ENCODE results near the gene PRDX2. TPM values are rescaled to one million over a fixed set of nuclear protein-coding genes. Genes with fewer than 3 reads are reported as not detected.

Gene PRDX2
- total RNA-seq, 1 experiment from 2014 or later: 406 TPM

DNA sequence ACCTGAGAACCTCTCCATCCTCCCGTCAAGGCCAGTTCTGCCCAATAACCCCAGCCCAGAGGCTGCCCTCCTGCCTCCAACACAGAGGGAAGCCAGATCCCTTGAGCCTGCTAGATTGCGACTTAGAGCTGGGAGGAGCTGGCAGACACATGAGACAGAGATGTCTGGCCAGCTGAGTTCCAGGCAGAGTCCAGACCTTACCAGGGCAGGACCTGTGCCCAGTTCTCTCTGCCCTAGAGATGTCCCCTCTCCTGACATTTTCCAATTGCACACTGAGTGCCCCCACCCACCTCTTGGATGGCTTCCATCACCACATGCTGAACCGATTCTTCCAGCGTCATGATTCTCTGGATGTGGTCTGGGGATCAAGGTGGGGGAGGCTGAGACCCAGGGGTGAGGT is 29.3 kb downstream of the PRDX2 start:
- Histone ChIP-seq H3K9me3 (ENCODE audit: low read depth, low read length, poor library complexity, severe bottlenecking) (no peaks in the 10 kb centered on the region), H3K27me3 (replicated peaks; ENCODE audit: insufficient read depth, low read depth, low read length, poor library complexity) (no peaks in the 10 kb centered on the region), H3K27ac (ENCODE audit: low read depth, low read length, poor library complexity, severe bottlenecking) (no peak overlapping the region), H3K4me3 (ENCODE audit: low read depth, low read length, poor library complexity, severe bottlenecking) (no peak overlapping the region), H3K4me1 (ENCODE audit: insufficient read depth, low read length, poor library complexity, severe bottlenecking) (no peaks in the 10 kb centered on the region), H3K36me3 (ENCODE audit: insufficient read depth, low read length, poor library complexity, severe bottlenecking) (no peaks in the 10 kb centered on the region)
- BruUV-seq (replicated peaks): no TSS peak
- ChIA-PET CTCF (no interaction called here), POLR2A (ENCODE audit: low non-redundant PET) (interaction anchor here (0.6 kb wide), 1 partner anchor 85 kb away, joined by 3 read pairs; no protein-coding TSS in a partner anchor)
- no peak for DNase-seq (ENCODE audit: low spot score)
- TF ChIP-seq EZH2 (IDR thresholded peaks at IDR 0.05; ENCODE audit: borderline replicate concordance, low read depth, low read length, poor library complexity, severe bottlenecking): no peak
- TF ChIP-seq, protein P1, sequence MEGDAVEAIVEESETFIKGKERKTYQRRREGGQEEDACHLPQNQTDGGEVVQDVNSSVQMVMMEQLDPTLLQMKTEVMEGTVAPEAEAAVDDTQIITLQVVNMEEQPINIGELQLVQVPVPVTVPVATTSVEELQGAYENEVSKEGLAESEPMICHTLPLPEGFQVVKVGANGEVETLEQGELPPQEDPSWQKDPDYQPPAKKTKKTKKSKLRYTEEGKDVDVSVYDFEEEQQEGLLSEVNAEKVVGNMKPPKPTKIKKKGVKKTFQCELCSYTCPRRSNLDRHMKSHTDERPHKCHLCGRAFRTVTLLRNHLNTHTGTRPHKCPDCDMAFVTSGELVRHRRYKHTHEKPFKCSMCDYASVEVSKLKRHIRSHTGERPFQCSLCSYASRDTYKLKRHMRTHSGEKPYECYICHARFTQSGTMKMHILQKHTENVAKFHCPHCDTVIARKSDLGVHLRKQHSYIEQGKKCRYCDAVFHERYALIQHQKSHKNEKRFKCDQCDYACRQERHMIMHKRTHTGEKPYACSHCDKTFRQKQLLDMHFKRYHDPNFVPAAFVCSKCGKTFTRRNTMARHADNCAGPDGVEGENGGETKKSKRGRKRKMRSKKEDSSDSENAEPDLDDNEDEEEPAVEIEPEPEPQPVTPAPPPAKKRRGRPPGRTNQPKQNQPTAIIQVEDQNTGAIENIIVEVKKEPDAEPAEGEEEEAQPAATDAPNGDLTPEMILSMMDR (conservative IDR thresholded peaks at IDR 0.05; ENCODE audit: low read depth, low read length): no peak
- intact Hi-C loops (cut with micrococcal nuclease; ENCODE audit: unreplicated experiment): no loop called here

DNA sequence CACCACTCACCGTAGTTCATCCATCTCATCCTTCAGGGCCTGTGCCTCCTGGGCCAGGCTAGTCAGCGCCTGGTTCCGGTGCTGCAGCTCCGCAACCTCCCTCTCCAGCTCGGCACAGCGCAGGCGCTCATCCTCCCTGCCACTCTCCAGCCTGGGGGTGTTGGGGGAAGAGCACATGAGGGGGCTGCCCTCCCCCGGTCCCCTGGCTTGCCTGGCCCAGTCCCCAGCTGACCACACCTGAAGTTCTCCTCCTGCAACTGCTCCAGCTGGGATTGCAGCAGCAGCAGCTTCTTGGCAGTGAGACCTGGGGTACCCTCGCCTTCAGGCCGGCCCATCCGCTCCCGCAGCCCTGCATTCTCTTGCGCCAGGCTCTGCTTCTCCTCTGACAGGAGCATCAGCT is 30.7 kb downstream of the PRDX2 start:
- H3K27ac ChIP-seq (ENCODE audit: low read depth, low read length, poor library complexity, severe bottlenecking): no peak overlapping the region
- no peaks in the 10 kb centered on the region for H3K4me1 ChIP-seq (ENCODE audit: insufficient read depth, low read length, poor library complexity, severe bottlenecking)
- no peaks in the 10 kb centered on the region for H3K9me3 ChIP-seq (ENCODE audit: low read depth, low read length, poor library complexity, severe bottlenecking)
- ChIA-PET POLR2A (ENCODE audit: low non-redundant PET) (no interaction called here), CTCF (no interaction called here)
- no peak for DNase-seq (ENCODE audit: low spot score)
- no peaks in the 10 kb centered on the region for H3K27me3 ChIP-seq (replicated peaks; ENCODE audit: insufficient read depth, low read depth, low read length, poor library complexity)
- H3K4me3 ChIP-seq (ENCODE audit: low read depth, low read length, poor library complexity, severe bottlenecking): no peak overlapping the region
- no TSS peak for BruUV-seq (replicated peaks)
- intact Hi-C loops (cut with micrococcal nuclease; ENCODE audit: unreplicated experiment): no loop called here
- H3K36me3 ChIP-seq (ENCODE audit: insufficient read depth, low read length, poor library complexity, severe bottlenecking): no peaks in the 10 kb centered on the region
- TF ChIP-seq, protein P1 (conservative IDR thresholded peaks at IDR 0.05; ENCODE audit: low read depth, low read length): no peak
- TF ChIP-seq EZH2 (IDR thresholded peaks at IDR 0.05; ENCODE audit: borderline replicate concordance, low read depth, low read length, poor library complexity, severe bottlenecking): no peak

DNA sequence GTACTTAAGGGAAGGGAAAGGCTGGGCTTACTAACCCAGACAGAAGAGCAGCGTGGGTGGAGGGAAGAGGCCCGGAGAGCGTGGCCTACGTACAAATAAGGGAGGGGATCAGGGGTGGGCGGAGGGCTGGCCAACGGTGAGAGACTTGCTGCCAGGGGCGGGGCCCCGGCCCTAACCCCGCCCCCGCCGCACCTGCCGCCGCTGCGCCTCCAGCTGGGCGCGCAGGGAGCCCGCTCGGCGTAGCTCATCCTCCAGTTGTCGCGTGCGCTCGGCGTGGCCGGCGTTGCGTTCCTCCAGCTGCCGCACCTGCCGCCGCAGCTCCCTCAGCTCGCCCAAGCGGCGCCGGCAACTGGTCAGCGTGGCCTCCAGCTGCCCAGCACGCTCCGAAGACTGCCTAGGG is 31.9 kb downstream of the PRDX2 start:
- Histone ChIP-seq H3K4me3 (ENCODE audit: low read depth, low read length, poor library complexity, severe bottlenecking) (no peak overlapping the region), H3K9me3 (ENCODE audit: low read depth, low read length, poor library complexity, severe bottlenecking) (no peaks in the 10 kb centered on the region), H3K27ac (ENCODE audit: low read depth, low read length, poor library complexity, severe bottlenecking) (no peak overlapping the region), H3K4me1 (ENCODE audit: insufficient read depth, low read length, poor library complexity, severe bottlenecking) (no peaks in the 10 kb centered on the region), H3K36me3 (ENCODE audit: insufficient read depth, low read length, poor library complexity, severe bottlenecking) (no peaks in the 10 kb centered on the region), H3K27me3 (replicated peaks; ENCODE audit: insufficient read depth, low read depth, low read length, poor library complexity) (no peaks in the 10 kb centered on the region)
- no peak for DNase-seq (ENCODE audit: low spot score)
- no TSS peak for BruUV-seq (replicated peaks)
- ChIA-PET POLR2A (ENCODE audit: low non-redundant PET) (no interaction called here), CTCF (interaction anchor here (0.6 kb wide), 1 partner anchor 52 kb away, joined by 3 read pairs; no protein-coding TSS in a partner anchor)
- TF ChIP-seq, protein P1 (conservative IDR thresholded peaks at IDR 0.05; ENCODE audit: low read depth, low read length): no peak
- TF ChIP-seq EZH2 (IDR thresholded peaks at IDR 0.05; ENCODE audit: borderline replicate concordance, low read depth, low read length, poor library complexity, severe bottlenecking): no peak
- intact Hi-C loops (cut with micrococcal nuclease; ENCODE audit: unreplicated experiment): no loop called here

Data from A673 (cell line).